Lung (tissue), 12 donors: Measurements from ENCODE around the gene TMEM8B. TPM values are rescaled to one million over a fixed set of nuclear protein-coding genes. Genes with fewer than 3 reads are reported as not detected.

ENCODE experiments used
- ATAC-seq: fragments of 200-7000 bp; cut with Tn5 transposase; one replicate; pipeline ENCODE4 v1.9.1; 2020; ENCODE audit warnings: moderate number of reproducible peaks; ENCODE audit not compliant: insufficient read depth, low FRiP score
- DNase-seq, 3 donors: peaks; one replicate each; pipeline ENCODE4 v3.0.0-alpha.2; 2013 to 2017
- H3K27ac ChIP-seq, 2 donors: one replicate each; pipeline ENCODE4 v1.5.1; 2013; ENCODE audit warnings: mild to moderate bottlenecking in 2 of 2, moderate library complexity in 2 of 2, control low read depth in 1 of 2, inconsistent platforms in 1 of 2, low read depth in 1 of 2, low read length in 1 of 2
- H3K27me3 ChIP-seq, 3 donors: one replicate each; pipeline ENCODE4 v1.5.1; 2013; ENCODE audit warnings: low read length in 2 of 3; ENCODE audit not compliant: control insufficient read depth in 3 of 3, insufficient read depth in 3 of 3
- H3K36me3 ChIP-seq, 4 donors: one replicate each; pipeline ENCODE4 v1.5.1; 2013; ENCODE audit warnings: low read length in 4 of 4, mild to moderate bottlenecking in 1 of 4, moderate library complexity in 1 of 4; ENCODE audit not compliant: control insufficient read depth in 4 of 4, insufficient read depth in 4 of 4
- H3K4me1 ChIP-seq, 5 donors: one replicate each; pipeline ENCODE4 v1.5.1; 2013; ENCODE audit warnings: low read length in 5 of 5, mild to moderate bottlenecking in 2 of 5, moderate library complexity in 1 of 5; ENCODE audit not compliant: control insufficient read depth in 5 of 5, insufficient read depth in 5 of 5
- H3K4me3 ChIP-seq: one replicate; pipeline ENCODE4 v1.5.1; 2013; ENCODE audit warnings: mild to moderate bottlenecking, control low read depth, moderate library complexity
- H3K9ac ChIP-seq, 2 donors: one replicate each; pipeline ENCODE4 v1.5.1; 2013; ENCODE audit warnings: low read length in 2 of 2, control low read depth in 1 of 2; ENCODE audit not compliant: insufficient read depth in 1 of 2
- H3K9me3 ChIP-seq, 4 donors: one replicate each; pipeline ENCODE4 v1.5.1; 2013; ENCODE audit warnings: low read length in 3 of 4, mild to moderate bottlenecking in 1 of 4, moderate library complexity in 1 of 4; ENCODE audit not compliant: control insufficient read depth in 4 of 4, insufficient read depth in 3 of 4
- CTCF ChIP-seq: IDR thresholded peaks from 2 replicates; pipeline ENCODE4 v1.5.1; 2012; ENCODE audit warnings: mild to moderate bottlenecking; ENCODE audit errors: control extremely low read depth, extremely low read depth
- WGBS, 2 donors: extraction: QIAGEN DNeasy Blood & Tissue Kit; methylation state at CpG; one replicate each; pipeline ENCODE4 v1.1.7; 2013; 5-methylcytosine and 5-hydroxymethylcytosine counted together
- polyA plus RNA-seq, 2 donors: library from polyadenylated mRNA; stranded (reverse); fragments of 200-250 nt; gene quantifications; one replicate each; pipeline ENCODE4 v1.2.1, GENCODE V29; 2013
- total RNA-seq, 2 donors: library from RNA; depleted of rRNA in 1 of 2; stranded (reverse); fragments of >200 nt in 1 of 2; gene quantifications; one replicate each; pipeline ENCODE4 v1.2.1, GENCODE V29; 2014 to 2021
- donor health status: control.
- donor health status: control.
- donor health status: Bipolar disorder and iron deficiency.
- donor health status: healthy.
- donor health status: DM: yes; HTN: yes; CAD: no.

Gene TMEM8B
- total and polyA plus RNA-seq, 4 donors = 6.3 to 13.1 (median 9.1) TPM

- no peak for TF ChIP-seq CTCF
- WGBS, 2 donors = 86 to 89% methylated on average over 8 of the region's 8 CpGs
- Histone ChIP-seq H3K9me3 (no peaks in the 10 kb centered on the region), H3K4me1 (peaks cover 0 to 1% (median 0%) of the 10 kb centered on the region in 5 donors), H3K27ac (no peak overlapping the region), H3K27me3 (no peaks in the 10 kb centered on the region), H3K9ac (no peak overlapping the region), H3K36me3 (no peaks in the 10 kb centered on the region), H3K4me3 (no peak overlapping the region)
- no peak for DNase-seq
- ATAC-seq = no peak
Observed at GRCh38 chr9:35864695-35865255, 35.7 kb downstream of the TMEM8B start.

GRCh38 chr9:35867538-35867937, 38.5 kb downstream of the TMEM8B start:
- Histone ChIP-seq H3K36me3 (no peaks in the 10 kb centered on the region), H3K9me3 (no peaks in the 10 kb centered on the region), H3K27me3 (no peaks in the 10 kb centered on the region), H3K9ac (no peak overlapping the region), H3K4me1 (peaks cover 0 to 4% (median 0%) of the 10 kb centered on the region in 5 donors), H3K4me3 (no peak overlapping the region), H3K27ac (no peak overlapping the region)
- DNase-seq (no peak), ATAC-seq (no peak)
- 88 to 95% methylated on average over 4 of the region's 4 CpGs for WGBS, 2 donors
- no peak for TF ChIP-seq CTCF

GRCh38 chr9:35868933-35869332, 39.9 kb downstream of the TMEM8B start:
- no peak overlapping the region for H3K27ac ChIP-seq
- no peaks in the 10 kb centered on the region for H3K9me3 ChIP-seq
- no peaks in the 10 kb centered on the region for H3K27me3 ChIP-seq
- peaks cover 0 to 4% (median 0%) of the 10 kb centered on the region in 5 donors for H3K4me1 ChIP-seq
- H3K36me3 ChIP-seq = no peaks in the 10 kb centered on the region
- no peak overlapping the region for H3K4me3 ChIP-seq
- no peak for TF ChIP-seq CTCF
- H3K9ac ChIP-seq = no peak overlapping the region
- DNase-seq (no peak), ATAC-seq (no peak)
- 80 to 88% methylated on average over 2 of the region's 2 CpGs for WGBS, 2 donors

- H3K9me3 ChIP-seq = no peaks in the 10 kb centered on the region
- no peak overlapping the region for H3K9ac ChIP-seq
- no peaks in the 10 kb centered on the region for H3K36me3 ChIP-seq
- no peak overlapping the region for H3K4me3 ChIP-seq
- peaks cover 0 to 4% (median 0%) of the 10 kb centered on the region in 5 donors for H3K4me1 ChIP-seq
- ATAC-seq (no peak), DNase-seq (no peak)
- H3K27me3 ChIP-seq = no peaks in the 10 kb centered on the region
- H3K27ac ChIP-seq = no peak overlapping the region
- WGBS, 2 donors = 91 to 96% methylated on average over 19 of the region's 19 CpGs
- TF ChIP-seq CTCF = no peak
Observed at GRCh38 chr9:35869621-35870216, 40.7 kb downstream of the TMEM8B start.
